CD4-positive, alpha-beta T cell treated with Interleukin-17A for 1 hour (primary cell): ENCODE results near the gene MUC6.

Experiments
- DNase-seq: peaks from one replicate; pipeline ENCODE4 v3.0.0-alpha.2; 2020

Gene MUC6

GRCh38 chr11:1072821-1073231, 36.3 kb upstream of the MUC6 start:
- DNase-seq = no peak

GRCh38 chr11:1072116-1072820, 35.8 kb upstream of the MUC6 start:
- DNase-seq = no peak

- no peak for DNase-seq
Observed at GRCh38 chr11:1071571-1072115, 35.1 kb upstream of the MUC6 start.

- no peak for DNase-seq
Observed at GRCh38 chr11:1070594-1071462, 34.3 kb upstream of the MUC6 start.

- no peak for DNase-seq
Observed at GRCh38 chr11:1069740-1070139, 33.2 kb upstream of the MUC6 start.

DNA sequence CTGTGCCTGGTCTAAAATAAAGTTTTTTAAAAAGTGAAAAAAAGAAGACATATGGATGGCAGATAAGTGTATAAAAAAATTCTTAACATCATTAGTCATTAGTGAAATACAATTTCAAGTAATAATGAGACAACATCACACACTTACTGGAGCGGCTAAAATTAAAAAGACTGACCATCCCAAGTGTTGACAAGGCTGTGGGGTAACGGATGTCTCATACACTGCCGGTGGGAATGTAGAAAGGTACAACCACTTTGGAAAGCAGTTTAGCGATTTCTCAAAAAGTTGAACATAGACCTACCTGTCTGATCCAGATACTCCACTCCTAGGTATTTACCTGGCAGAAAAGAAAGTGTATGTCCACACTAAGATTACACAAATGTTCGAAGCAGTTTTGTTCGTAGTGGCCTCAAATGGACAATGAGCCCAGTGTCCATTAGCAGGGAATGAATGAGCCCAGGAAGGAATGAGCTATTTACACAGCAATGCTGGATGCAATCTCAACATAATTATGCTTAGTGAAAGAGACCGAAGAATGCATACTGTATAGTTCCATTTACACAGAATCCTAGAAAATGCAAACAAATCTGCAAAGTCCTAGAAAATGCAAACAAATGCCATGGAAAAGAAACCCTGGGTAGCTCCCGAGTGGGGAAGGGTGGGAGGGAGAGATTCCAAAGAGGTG, 31.4 kb upstream of the MUC6 start:
- DNase-seq = no peak

DNA sequence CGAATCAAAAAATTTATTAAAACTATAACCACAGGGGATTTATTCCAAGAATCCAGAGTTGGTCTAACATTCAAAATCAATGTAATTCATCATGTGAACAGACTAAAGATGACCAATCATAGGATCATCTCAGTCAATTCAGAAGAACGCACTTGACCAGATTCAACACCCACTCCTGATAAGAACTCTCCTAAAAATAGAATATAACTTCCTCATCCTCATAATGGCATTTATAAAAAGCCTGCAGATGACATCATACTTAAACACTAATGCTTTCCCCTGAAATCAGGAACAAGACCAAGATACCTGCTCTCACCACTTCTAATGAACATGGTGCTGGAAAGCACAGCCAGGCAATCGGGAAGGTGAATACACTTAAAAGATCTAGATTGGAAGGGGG, 27.6 kb upstream of the MUC6 start:
- DNase-seq = no peak

DNA sequence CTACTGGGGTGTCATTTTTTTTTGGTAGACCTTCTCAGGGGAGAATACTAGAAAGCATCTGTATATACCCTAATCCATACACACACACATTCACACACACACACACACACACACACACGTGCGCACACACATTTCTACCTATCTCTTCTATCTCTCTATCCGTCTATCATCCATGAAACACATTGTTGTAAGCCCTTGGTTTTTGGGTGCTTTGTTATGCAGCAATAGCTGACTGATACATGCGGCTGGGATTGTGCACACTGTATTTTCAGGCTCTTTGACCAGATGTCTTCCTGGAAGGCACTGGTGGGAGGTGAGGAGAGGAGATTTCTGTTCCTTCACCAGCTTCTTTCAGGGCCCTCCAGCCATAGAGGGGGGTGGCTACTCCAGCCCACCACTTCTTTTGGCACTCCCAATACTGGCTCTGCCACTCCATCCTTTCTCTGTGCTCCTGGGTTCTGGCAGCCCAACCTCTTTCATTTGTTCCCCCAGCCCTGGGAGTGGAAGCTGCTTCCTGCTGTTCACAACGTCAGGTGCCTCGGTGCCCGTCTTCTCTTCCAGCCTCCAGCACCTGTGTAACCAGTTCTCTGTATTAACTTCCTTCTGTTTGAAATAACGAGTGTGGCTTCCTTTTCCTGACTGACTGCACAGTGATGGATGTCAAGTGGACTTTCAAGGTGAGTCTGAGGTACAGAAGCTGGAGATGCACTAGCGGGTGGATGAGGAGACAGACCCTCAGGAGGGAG, 25.7 kb upstream of the MUC6 start:
- DNase-seq = no peak

DNA sequence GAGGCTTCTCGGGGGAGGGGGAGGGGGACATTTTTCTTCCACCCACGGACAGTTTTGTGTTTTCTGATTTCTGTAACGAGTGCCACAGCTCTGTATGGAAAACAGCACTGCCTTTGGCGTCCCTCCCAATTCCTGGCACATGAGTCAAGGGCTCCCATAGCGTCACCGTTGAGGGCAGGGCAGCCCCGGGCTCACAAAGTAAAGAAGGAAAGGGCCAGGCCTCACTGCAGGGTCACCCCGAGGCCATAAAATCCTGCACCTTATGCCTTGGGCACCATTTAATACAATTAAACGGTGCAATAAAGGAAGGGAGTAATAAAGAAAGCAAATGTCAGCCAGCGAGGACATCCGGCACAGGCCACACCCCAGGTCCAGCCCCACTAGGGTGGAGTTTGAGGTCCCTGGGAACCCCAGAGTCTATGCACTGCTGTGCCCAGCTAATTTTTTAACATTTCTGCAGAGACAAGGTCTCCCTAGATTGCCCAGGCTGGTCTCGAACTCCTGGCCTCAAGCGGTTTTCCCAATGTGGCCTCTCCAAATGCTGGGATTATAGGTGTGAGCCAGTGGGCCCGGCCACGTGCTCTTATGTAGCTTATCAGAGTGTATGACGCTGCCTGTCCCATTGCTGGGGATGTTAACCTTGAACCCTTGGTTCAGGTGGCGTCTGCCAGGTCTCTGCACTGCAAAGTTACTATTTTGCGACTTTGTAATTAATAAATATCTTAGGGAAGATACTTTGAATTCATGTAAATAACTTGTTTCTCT, 24.5 kb upstream of the MUC6 start:
- no peak for DNase-seq

GRCh38 chr11:1060410-1060809, 23.9 kb upstream of the MUC6 start:
- no peak for DNase-seq

DNA sequence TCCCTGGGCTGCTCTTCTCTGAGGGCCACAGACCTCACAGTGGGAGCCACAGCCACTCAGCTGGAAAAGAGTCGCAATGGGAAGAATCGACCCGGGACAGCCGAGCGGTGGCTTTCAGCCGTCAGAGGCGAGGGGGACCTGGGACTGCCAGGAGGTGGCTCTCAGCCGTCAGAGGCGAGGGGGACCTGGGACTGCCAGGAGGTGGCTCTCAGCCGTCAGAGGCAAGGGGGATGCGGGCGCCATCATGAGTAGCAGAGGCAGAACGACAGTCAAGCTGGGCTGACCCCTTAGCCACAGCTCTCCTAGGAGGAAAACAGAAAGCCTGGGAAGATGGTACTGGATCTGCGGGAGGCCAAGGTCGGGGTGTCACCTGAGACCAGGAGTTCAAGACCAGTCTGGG, 23.2 kb upstream of the MUC6 start:
- no peak for DNase-seq

DNA sequence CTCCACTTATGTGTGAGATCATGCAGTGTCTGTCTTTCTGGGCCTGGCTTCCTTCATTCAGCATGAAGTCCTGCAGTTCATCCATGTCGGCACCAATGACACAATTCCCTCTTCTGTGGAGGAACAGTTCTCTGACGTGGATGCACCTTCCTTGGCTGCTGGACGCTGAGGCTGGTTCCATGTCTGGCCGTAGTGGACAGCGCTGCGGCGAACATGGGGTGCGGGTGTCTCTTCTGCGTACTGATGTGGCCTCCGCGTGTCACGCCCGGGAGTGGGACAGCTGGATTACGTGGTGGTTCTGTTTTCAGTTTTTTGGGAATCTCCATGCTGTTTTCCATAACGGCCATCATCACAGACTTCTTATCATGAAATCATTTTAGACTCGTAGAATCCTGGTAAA, 21.3 kb upstream of the MUC6 start:
- no peak for DNase-seq

GRCh38 chr11:1055990-1056771, 19.7 kb upstream of the MUC6 start:
- DNase-seq = no peak

GRCh38 chr11:1055109-1055703, 18.7 kb upstream of the MUC6 start:
- DNase-seq = no peak

- DNase-seq = no peak
Observed at GRCh38 chr11:1054143-1055108, 17.9 kb upstream of the MUC6 start.

- DNase-seq = no peak
Observed at GRCh38 chr11:1053121-1053901, 16.8 kb upstream of the MUC6 start.

GRCh38 chr11:1052133-1053011, 15.9 kb upstream of the MUC6 start:
- no peak for DNase-seq
